DOHH2 (cell line): Measurements from ENCODE around the gene JUN.

ENCODE experiments used
- H3F3A ChIP-seq: fragments of 200-600 bp; sonication (generic), shearing (Covaris generic); 2 replicates; pipeline ENCODE4 v1.6.0; 2016; ENCODE audit warnings: antibody characterized with exemption, mild to moderate bottlenecking; ENCODE audit not compliant: control insufficient read depth, insufficient read depth
- H3K27ac ChIP-seq: fragments of 200-600 bp; sonication (generic); 2 replicates; pipeline ENCODE4 v1.5.1; 2014; ENCODE audit warnings: low read depth, mild to moderate bottlenecking, low read length, moderate library complexity
- H3K27me3 ChIP-seq: fragments of 200-600 bp; sonication (generic); 2 replicates; pipeline ENCODE4 v1.6.1; 2014; ENCODE audit warnings: mild to moderate bottlenecking, low read length, mixed read lengths; ENCODE audit not compliant: control insufficient read depth
- H3K36me3 ChIP-seq: fragments of 200-600 bp; sonication (generic); 2 replicates; pipeline ENCODE4 v1.6.1; 2014; ENCODE audit warnings: mild to moderate bottlenecking, low read length, moderate library complexity, mixed read lengths; ENCODE audit not compliant: control insufficient read depth
- H3K4me1 ChIP-seq: fragments of 200-600 bp; sonication (generic); 2 replicates; pipeline ENCODE4 v1.6.1; 2014; ENCODE audit warnings: mild to moderate bottlenecking, low read length, mixed read lengths; ENCODE audit not compliant: control insufficient read depth
- H3K4me2 ChIP-seq: fragments of 200-600 bp; sonication (generic); 2 replicates; pipeline ENCODE4 v1.6.0; 2014; ENCODE audit warnings: mild to moderate bottlenecking, low read length, moderate library complexity
- H3K4me3 ChIP-seq: fragments of 200-600 bp; sonication (generic); 2 replicates; pipeline ENCODE4 v1.5.1; 2014; ENCODE audit warnings: mild to moderate bottlenecking, low read length, mixed read lengths
- H3K79me2 ChIP-seq: fragments of 200-600 bp; sonication (generic); 2 replicates; pipeline ENCODE4 v1.6.1; 2014; ENCODE audit warnings: mild to moderate bottlenecking, low read length, mixed read lengths; ENCODE audit not compliant: control insufficient read depth
- H3K9me2 ChIP-seq: fragments of 200-600 bp; sonication (generic); replicated peaks from 2 replicates; pipeline ENCODE4 v1.6.1; 2014; ENCODE audit warnings: mild to moderate bottlenecking, low read length, mixed read lengths; ENCODE audit not compliant: control insufficient read depth
- H3K9me3 ChIP-seq: fragments of 200-600 bp; sonication (generic); 2 replicates; pipeline ENCODE4 v1.6.1; 2014; ENCODE audit warnings: antibody characterized with exemption, low read length, mixed read lengths; ENCODE audit not compliant: control insufficient read depth, insufficient read depth
- H4K20me1 ChIP-seq: fragments of 200-600 bp; sonication (generic); 2 replicates; pipeline ENCODE4 v1.6.0; 2014; ENCODE audit warnings: low read depth, mild to moderate bottlenecking, antibody characterized with exemption, low read length, moderate library complexity; ENCODE audit not compliant: control insufficient read depth, insufficient read depth
- EZH2phosphoT487 ChIP-seq: fragments of 200-600 bp; sonication (generic); IDR thresholded peaks from 2 replicates; pipeline ENCODE4 v1.6.1; 2017; ENCODE audit warnings: borderline replicate concordance, mild to moderate bottlenecking, antibody characterized with exemption, low read length, moderate library complexity, mixed read lengths
- TF ChIP-seq, protein P1 (sequence below): fragments of 200-600 bp; sonication (generic); IDR thresholded peaks from one replicate; pipeline ENCODE4 v1.5.1; 2014; ENCODE audit warnings: antibody characterized with exemption, mild to moderate bottlenecking, low read depth, low read length; ENCODE audit not compliant: poor library complexity, severe bottlenecking

JUN gene

DNA sequence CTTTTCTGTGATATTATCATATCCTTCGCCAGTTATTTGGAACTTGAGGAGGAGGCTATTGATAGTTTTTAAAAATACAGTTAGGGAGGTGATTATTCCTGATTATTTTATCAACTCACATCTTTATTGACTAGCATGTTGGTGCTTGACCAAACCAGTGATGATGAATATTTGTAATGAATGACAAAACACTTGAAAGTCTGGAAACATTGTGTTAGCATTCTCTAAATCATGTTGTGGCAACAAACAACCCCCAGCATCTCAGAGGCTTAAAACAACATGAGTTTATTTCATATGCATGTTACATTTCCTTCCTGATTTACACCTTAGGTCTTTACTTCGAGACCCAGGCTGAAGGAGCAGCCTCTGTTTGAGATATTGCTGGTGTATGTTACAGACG, 10.7 kb upstream of the JUN start:
- Histone ChIP-seq H3K4me2 (no peak overlapping the region), H3F3A (no peaks in the 10 kb centered on the region), H3K27me3 (no peaks in the 10 kb centered on the region), H3K4me3 (no peak overlapping the region), H3K9me2 (no peaks in the 10 kb centered on the region), H3K9me3 (no peaks in the 10 kb centered on the region), H3K36me3 (no peaks in the 10 kb centered on the region), H3K27ac (no peak overlapping the region), H3K79me2 (no peaks in the 10 kb centered on the region), H3K4me1 (no peaks in the 10 kb centered on the region), H4K20me1 (no peaks in the 10 kb centered on the region)
- TF ChIP-seq, protein P1, sequence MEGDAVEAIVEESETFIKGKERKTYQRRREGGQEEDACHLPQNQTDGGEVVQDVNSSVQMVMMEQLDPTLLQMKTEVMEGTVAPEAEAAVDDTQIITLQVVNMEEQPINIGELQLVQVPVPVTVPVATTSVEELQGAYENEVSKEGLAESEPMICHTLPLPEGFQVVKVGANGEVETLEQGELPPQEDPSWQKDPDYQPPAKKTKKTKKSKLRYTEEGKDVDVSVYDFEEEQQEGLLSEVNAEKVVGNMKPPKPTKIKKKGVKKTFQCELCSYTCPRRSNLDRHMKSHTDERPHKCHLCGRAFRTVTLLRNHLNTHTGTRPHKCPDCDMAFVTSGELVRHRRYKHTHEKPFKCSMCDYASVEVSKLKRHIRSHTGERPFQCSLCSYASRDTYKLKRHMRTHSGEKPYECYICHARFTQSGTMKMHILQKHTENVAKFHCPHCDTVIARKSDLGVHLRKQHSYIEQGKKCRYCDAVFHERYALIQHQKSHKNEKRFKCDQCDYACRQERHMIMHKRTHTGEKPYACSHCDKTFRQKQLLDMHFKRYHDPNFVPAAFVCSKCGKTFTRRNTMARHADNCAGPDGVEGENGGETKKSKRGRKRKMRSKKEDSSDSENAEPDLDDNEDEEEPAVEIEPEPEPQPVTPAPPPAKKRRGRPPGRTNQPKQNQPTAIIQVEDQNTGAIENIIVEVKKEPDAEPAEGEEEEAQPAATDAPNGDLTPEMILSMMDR = no peak
- TF ChIP-seq EZH2phosphoT487 = no peak

DNA sequence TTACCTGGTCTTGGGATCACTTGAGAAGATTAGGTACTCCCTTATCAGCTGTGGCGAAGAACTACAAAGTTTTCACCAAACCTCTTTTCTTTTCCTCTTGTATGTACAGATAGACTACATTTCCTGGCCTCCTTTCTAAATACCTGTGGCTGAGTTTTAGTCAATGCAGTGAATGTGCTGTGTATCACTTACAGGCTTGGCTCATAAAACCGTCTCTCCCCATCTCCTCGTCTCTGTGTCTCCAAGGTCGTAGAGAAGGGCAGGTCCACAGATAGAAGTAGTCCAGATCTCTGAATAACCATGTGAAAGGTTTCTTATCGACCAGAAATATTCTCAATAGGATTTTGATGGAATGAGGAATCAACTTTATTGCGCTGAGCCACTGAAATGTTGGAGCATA, 9.0 kb upstream of the JUN start:
- H3K36me3 ChIP-seq = no peaks in the 10 kb centered on the region
- no peak overlapping the region for H3K4me3 ChIP-seq
- no peaks in the 10 kb centered on the region for H4K20me1 ChIP-seq
- no peak overlapping the region for H3K27ac ChIP-seq
- H3K9me2 ChIP-seq = no peaks in the 10 kb centered on the region
- no peaks in the 10 kb centered on the region for H3F3A ChIP-seq
- no peaks in the 10 kb centered on the region for H3K27me3 ChIP-seq
- TF ChIP-seq, protein P1 = no peak
- no peak for TF ChIP-seq EZH2phosphoT487
- 0 out of 2 replicates have a peak, but pooled peaks cover 2% of the 10 kb centered on the region for H3K9me3 ChIP-seq
- no peaks in the 10 kb centered on the region for H3K79me2 ChIP-seq
- no peaks in the 10 kb centered on the region for H3K4me1 ChIP-seq
- H3K4me2 ChIP-seq = no peak overlapping the region

DNA sequence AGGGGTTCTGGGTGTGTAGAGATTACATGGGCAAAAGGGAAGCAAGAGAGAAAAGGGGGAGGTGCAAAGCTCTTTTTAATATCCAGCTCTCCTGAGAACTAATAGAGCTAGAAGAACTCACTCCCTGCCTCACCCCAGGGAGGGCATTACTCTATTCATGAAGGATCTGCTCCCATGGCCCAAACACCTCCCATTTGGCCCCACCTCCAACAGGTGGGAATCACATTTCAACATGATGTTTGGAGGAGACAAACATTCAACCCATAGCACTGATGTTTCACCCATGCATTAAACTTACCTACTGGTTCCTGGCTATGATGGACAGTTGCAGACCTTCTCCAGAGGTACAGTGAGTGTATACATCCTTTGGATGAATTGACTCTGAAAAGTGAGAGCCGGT, 7.3 kb upstream of the JUN start:
- TF ChIP-seq, protein P1 = no peak
- no peak for TF ChIP-seq EZH2phosphoT487
- Histone ChIP-seq H3K4me2 (no peak overlapping the region), H3K27ac (no peak overlapping the region), H3K9me3 (0 out of 2 replicates have a peak, but pooled peaks cover 2% of the 10 kb centered on the region), H4K20me1 (no peaks in the 10 kb centered on the region), H3F3A (peaks cover 2% of the 10 kb centered on the region), H3K4me1 (no peaks in the 10 kb centered on the region), H3K36me3 (no peaks in the 10 kb centered on the region), H3K9me2 (no peaks in the 10 kb centered on the region), H3K79me2 (no peaks in the 10 kb centered on the region), H3K4me3 (no peak overlapping the region), H3K27me3 (no peaks in the 10 kb centered on the region)
